Peyer's patch (tissue), 4 donors: ENCODE results near the gene TMEM140.

Experiments used
- CTCF ChIP-seq, 6 experiments: fragments of 450-650 bp in 4 of 6; fragments of 200-600 bp in 2 of 6; sonication (generic) in 1 of 6; IDR thresholded peaks; one replicate each; pipeline ENCODE4 v1.5.1; 2017 to 2019; ENCODE audit warnings: antibody characterized with exemption in 6 of 6, mild to moderate bottlenecking in 3 of 6, moderate library complexity in 1 of 6
- POLR2A ChIP-seq, 2 donors: fragments of 450-650 bp; IDR thresholded peaks; one replicate each; pipeline ENCODE4 v1.5.1; 2017; ENCODE audit warnings: antibody characterized with exemption in 2 of 2, mild to moderate bottlenecking in 2 of 2, moderate library complexity in 2 of 2

- TF ChIP-seq CTCF (IDR thresholded peaks at IDR 0.05) (no peak), POLR2A (IDR thresholded peaks at IDR 0.05) (no peak)
Observed at GRCh38 chr7:135150072-135150782, 2.4 kb downstream of the TMEM140 start.
